ENCODE data around the gene UPK3B.
"Not testable (repeated sequence)": the region's sequence is repeated elsewhere in the genome, so short reads cannot be mapped to it uniquely, and the experiment has no call there.

The UPK3B gene

GRCh38 chr7:76502224-76502623 is 8.1 kb upstream of the UPK3B start:
- not testable (repeated sequence) for H3K4me3 ChIP-seq (ENCODE audit: low read depth, low read length)

GRCh38 chr7:76502836-76503235 is 7.5 kb upstream of the UPK3B start:
- H3K27me3 ChIP-seq (replicated peaks); DNase-seq; H3K4me3 ChIP-seq (ENCODE audit: low read depth, low read length); in situ Hi-C loops (cut with HindIII; ENCODE audit: low pct_ligation_motif_present, low sequenced_read_pairs); H3K27ac ChIP-seq: not testable (repeated sequence)
- peaks cover 16% of the 10 kb centered on the region for H3K36me3 ChIP-seq (replicated peaks)

More at GRCh38 chr7:76502224-76502623, 8.1 kb upstream of the UPK3B start:
- DNase-seq; H3K27ac ChIP-seq; in situ Hi-C loops (cut with HindIII; ENCODE audit: low pct_ligation_motif_present, low sequenced_read_pairs); H3K27me3 ChIP-seq (replicated peaks): not testable (repeated sequence)
- H3K36me3 ChIP-seq (replicated peaks): peaks cover 12% of the 10 kb centered on the region

DNA sequence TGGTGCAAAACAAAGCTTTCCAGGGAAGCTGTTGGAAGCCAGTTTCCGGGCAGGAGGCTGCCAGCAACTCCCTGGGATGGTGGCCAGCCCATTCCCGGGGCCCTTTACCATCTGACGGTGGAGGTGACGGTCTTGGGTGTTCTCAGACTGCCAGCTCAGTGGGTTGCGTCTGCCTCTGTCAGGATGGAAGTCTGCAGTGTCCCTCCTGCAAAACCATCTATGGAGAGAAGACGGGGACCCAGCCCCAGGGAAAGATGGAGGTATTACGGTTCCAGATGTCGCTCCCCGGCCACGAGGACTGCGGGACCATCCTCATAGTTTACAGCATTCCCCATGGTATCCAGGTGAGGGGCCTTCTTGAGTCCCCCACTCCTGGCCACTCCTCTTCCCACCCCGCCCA is 7.1 kb upstream of the UPK3B start:
- H3K27me3 ChIP-seq (replicated peaks); in situ Hi-C loops (cut with HindIII; ENCODE audit: low pct_ligation_motif_present, low sequenced_read_pairs); DNase-seq; H3K4me3 ChIP-seq (ENCODE audit: low read depth, low read length); H3K27ac ChIP-seq: not testable (repeated sequence)
- H3K36me3 ChIP-seq (replicated peaks): peaks cover 16% of the 10 kb centered on the region

- H3K27me3 ChIP-seq (replicated peaks); H3K27ac ChIP-seq; H3K4me3 ChIP-seq (ENCODE audit: low read depth, low read length); DNase-seq; in situ Hi-C loops (cut with HindIII; ENCODE audit: low pct_ligation_motif_present, low sequenced_read_pairs): not testable (repeated sequence)
- H3K36me3 ChIP-seq (replicated peaks): peaks cover 16% of the 10 kb centered on the region
These were observed 5.8 kb upstream of the UPK3B start for GRCh38 chr7:76504351-76505167.

DNA sequence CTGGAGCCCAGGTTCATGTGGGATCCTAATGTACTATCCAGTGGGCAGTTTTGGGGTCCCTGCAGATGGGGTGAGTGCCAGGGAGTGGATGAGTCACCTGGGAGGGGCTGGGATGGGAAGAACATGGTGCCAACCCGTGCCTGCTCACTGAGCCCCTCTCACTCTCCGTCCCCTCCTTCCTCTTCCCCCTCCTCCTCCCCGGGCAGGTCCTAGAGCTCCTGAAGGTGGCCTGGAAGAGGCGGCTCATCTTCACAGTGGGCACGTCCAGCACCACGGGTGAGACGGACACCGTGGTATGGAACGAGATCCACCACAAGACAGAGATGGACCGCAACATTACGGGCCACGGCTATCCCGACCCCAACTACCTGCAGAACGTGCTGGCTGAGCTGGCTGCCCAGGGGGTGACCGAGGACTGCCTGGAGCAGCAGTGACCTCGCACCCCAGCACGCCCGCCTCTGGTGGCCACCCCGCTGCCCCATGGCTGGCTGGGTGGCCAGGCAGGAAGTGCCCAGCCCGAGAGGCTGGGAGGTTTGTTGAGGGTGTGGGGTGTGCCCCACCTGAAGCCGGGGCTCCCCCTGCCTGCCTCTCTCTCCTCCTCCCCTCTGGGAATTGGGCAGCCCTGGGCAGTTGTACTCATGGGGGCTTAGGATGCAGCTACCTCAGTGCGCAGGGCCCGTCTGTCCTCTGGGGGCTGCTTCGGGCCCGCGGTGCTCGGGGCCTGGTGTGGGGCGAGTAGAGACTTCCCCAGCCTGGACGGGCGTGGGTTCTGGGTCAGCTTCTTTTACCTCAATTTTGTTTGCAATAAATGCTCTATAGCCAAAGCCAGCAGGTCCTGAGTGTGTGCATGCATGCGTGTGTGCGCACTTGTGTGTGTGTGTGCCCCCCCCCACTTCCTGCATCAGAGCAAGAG is 4.9 kb upstream of the UPK3B start:
- TF ChIP-seq, protein P1, sequence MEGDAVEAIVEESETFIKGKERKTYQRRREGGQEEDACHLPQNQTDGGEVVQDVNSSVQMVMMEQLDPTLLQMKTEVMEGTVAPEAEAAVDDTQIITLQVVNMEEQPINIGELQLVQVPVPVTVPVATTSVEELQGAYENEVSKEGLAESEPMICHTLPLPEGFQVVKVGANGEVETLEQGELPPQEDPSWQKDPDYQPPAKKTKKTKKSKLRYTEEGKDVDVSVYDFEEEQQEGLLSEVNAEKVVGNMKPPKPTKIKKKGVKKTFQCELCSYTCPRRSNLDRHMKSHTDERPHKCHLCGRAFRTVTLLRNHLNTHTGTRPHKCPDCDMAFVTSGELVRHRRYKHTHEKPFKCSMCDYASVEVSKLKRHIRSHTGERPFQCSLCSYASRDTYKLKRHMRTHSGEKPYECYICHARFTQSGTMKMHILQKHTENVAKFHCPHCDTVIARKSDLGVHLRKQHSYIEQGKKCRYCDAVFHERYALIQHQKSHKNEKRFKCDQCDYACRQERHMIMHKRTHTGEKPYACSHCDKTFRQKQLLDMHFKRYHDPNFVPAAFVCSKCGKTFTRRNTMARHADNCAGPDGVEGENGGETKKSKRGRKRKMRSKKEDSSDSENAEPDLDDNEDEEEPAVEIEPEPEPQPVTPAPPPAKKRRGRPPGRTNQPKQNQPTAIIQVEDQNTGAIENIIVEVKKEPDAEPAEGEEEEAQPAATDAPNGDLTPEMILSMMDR (IDR thresholded peaks at IDR 0.05; ENCODE audit: low read depth, low read length, missing control alignments): no peak
- no peak for DNase-seq
- H3K36me3 ChIP-seq (replicated peaks): peaks cover 16% of the 10 kb centered on the region
- no peaks in the 10 kb centered on the region for H3K27me3 ChIP-seq (replicated peaks)
- no peak overlapping the region for H3K4me3 ChIP-seq (ENCODE audit: low read depth, low read length)
- in situ Hi-C loops (cut with HindIII; ENCODE audit: low pct_ligation_motif_present, low sequenced_read_pairs): no loop called here
- no peak overlapping the region for H3K27ac ChIP-seq

DNA sequence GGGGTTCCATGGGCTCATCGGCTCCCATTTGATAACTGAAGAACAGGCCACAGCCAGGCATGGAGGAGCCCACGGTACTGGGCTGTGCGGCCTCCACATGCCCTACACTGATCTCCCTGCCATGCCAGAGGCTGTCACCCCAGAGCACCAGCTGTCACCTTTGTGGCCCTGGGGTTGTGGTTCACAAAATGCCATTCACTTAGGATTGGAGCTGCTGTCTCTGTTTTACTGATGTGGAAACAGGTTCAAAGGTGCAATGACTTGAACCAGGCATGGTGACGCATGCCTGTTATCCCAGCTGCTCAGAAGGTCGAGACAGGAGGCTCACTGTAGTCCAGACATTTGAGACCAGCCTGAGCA is 4.3 kb upstream of the UPK3B start:
- TF ChIP-seq, protein P1 (IDR thresholded peaks at IDR 0.05; ENCODE audit: low read depth, low read length, missing control alignments): no peak
- no peak for DNase-seq
- in situ Hi-C loops (cut with HindIII; ENCODE audit: low pct_ligation_motif_present, low sequenced_read_pairs): no loop called here
- Histone ChIP-seq H3K27me3 (replicated peaks) (no peaks in the 10 kb centered on the region), H3K27ac (no peak overlapping the region), H3K36me3 (replicated peaks) (peaks cover 16% of the 10 kb centered on the region), H3K4me3 (ENCODE audit: low read depth, low read length) (no peak overlapping the region)

DNA sequence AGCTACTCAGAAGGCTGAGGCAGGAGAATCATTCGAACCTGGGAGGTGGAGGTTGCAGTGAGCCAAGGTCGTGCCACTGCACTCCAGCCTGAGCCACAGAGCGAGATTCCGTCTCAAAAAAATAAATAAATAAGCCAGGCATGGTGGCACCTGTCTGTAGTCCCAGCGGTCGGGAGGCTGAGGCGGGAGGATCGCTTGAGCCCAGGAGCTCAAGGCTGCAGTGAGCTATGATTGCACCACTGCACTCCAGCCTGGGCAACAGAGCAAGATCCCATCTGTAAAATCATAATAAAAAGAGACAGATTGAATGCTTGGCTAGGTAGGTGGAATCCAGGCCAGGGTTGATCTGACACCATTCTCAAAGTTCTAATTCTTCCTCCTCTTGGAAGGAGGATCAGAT is 3.7 kb upstream of the UPK3B start:
- peaks cover 16% of the 10 kb centered on the region for H3K36me3 ChIP-seq (replicated peaks)
- DNase-seq; H3K4me3 ChIP-seq (ENCODE audit: low read depth, low read length); H3K27ac ChIP-seq; in situ Hi-C loops (cut with HindIII; ENCODE audit: low pct_ligation_motif_present, low sequenced_read_pairs); H3K27me3 ChIP-seq (replicated peaks): not testable (repeated sequence)

DNA sequence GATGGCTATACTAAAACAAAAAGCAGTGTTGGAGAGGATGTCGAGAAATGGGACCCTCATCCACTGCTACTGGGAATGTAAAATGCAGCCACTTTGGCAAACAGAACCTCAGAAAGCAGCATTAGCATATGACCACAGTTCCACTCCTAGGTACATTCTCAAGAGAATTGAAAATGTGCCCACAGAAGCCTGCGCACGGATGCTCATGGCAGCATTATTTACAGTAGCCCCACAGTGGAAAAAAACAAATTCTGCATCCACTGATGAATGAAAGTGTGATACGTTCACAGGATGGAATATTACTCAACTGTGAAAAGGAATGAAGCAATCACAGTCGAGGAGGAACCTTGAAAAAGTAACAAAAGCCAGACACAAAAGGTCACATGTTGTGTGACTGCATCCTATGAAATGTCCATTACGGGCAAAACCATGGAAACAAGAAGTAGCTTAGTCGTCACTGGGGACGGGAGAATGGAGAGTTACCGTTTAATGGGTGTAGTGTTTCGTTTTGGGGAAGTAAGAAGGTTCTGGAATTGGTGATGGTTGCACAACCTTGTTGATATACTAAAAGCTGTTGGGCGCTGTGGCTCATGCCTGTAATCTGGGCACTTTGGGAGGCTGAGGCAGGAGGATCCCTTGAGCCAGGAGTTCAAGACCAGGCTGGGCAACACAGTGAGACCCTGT is 2.5 kb upstream of the UPK3B start:
- TF ChIP-seq, protein P1 (IDR thresholded peaks at IDR 0.05; ENCODE audit: low read depth, low read length, missing control alignments): no peak
- H3K27me3 ChIP-seq (replicated peaks): no peaks in the 10 kb centered on the region
- no peak overlapping the region for H3K27ac ChIP-seq
- H3K4me3 ChIP-seq (ENCODE audit: low read depth, low read length): no peak overlapping the region
- DNase-seq: no peak
- H3K36me3 ChIP-seq (replicated peaks): peaks cover 16% of the 10 kb centered on the region
- in situ Hi-C loops (cut with HindIII; ENCODE audit: low pct_ligation_motif_present, low sequenced_read_pairs): no loop called here

GRCh38 chr7:76511200-76511910 is 1.0 kb downstream of the UPK3B start:
- H3K4me3 ChIP-seq (ENCODE audit: low read depth, low read length); H3K27ac ChIP-seq; H3K36me3 ChIP-seq (replicated peaks); in situ Hi-C loops (cut with HindIII; ENCODE audit: low pct_ligation_motif_present, low sequenced_read_pairs); H3K27me3 ChIP-seq (replicated peaks); DNase-seq: not testable (repeated sequence)
